Measurements from ENCODE around the gene WDR27.

Gene WDR27

DNA sequence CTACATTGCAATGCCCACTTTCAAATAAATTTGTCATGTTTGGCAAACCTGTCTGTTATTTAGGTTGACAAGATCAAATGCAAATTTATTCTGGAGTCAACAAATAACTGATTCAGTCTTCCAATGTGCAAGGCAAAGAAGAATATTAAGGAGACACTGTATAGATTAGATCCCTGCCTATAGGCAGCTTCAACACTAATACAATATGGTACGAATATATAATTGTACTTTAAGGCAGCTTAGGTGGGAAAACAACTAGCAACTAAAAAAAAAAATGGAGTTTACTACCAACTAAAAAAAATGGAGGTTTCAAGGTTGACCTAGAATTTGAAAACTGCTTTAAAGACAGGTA is 24.2 kb upstream of the WDR27 start:
- peaks cover 0 to 13% of the 10 kb centered on the region in 2 donors for H3K36me3 ChIP-seq (replicated peaks in 1 of 2; ENCODE audit: control insufficient read depth in 2 of 2, insufficient read depth in 2 of 2, low read length in 2 of 2)
- H3K4me3 ChIP-seq (ENCODE audit: low read length in 2 of 2) = peak overlapping the region in 1 of 2 donors; percentile 94
- H3K9me3 ChIP-seq (replicated peaks in 1 of 2; ENCODE audit: control insufficient read depth in 2 of 2, insufficient read depth in 1 of 2, low read depth in 1 of 2, low read length in 2 of 2) = no peaks in the 10 kb centered on the region
- no peak overlapping the region for H2BK5ac ChIP-seq (ENCODE audit: low read length)
- no peak overlapping the region for H3K4me2 ChIP-seq (ENCODE audit: insufficient read depth, low read length, poor library complexity, severe bottlenecking)
- H3K4me1 ChIP-seq (ENCODE audit: control insufficient read depth in 2 of 2, insufficient read depth in 1 of 2, low read depth in 1 of 2, low read length in 2 of 2) = peaks cover 8 to 16% of the 10 kb centered on the region in 2 donors
- H3K23ac ChIP-seq (ENCODE audit: low read depth, low read length, poor library complexity) = no peak overlapping the region
- no peak overlapping the region for H3K4ac ChIP-seq (ENCODE audit: low read length)
- H3K9ac ChIP-seq (ENCODE audit: low read depth, low read length, poor library complexity) = no peak overlapping the region
- no CpG with 5 or more reads among the region's 1 CpG for WGBS, 2 donors (ENCODE audit: extremely low coverage in 2 of 2, insufficient read length in 2 of 2, insufficient replicate concordance in 1 of 2)
- no peak overlapping the region for H3K27ac ChIP-seq (replicated peaks; ENCODE audit: low read length)
- H3K79me1 ChIP-seq (ENCODE audit: low read depth, low read length) = peaks cover 4% of the 10 kb centered on the region
- H3K18ac ChIP-seq (ENCODE audit: low read length) = no peak overlapping the region
- no peak overlapping the region for H2BK15ac ChIP-seq (ENCODE audit: low read length)
- H2BK120ac ChIP-seq (ENCODE audit: low read depth, low read length) = no peak overlapping the region
- H3K14ac ChIP-seq (ENCODE audit: low read length) = no peak overlapping the region
- H4K8ac ChIP-seq (ENCODE audit: low read depth, low read length) = no peak overlapping the region
- H4K91ac ChIP-seq (ENCODE audit: low read depth, low read length, poor library complexity) = no peak overlapping the region
- peaks cover 0 to 4% (median 0%) of the 10 kb centered on the region in 3 experiments for H3K27me3 ChIP-seq (ENCODE audit: control insufficient read depth in 3 of 3, insufficient read depth in 3 of 3, low read depth in 1 of 3, low read length in 3 of 3)
- H2AFZ ChIP-seq (ENCODE audit: low read length) = no peak overlapping the region
- DNase-seq (ENCODE audit: low spot score) = no peak
- H2AK5ac ChIP-seq (ENCODE audit: low read depth, low read length) = no peak overlapping the region
- no peak overlapping the region for H2BK12ac ChIP-seq (ENCODE audit: low read length)

DNA sequence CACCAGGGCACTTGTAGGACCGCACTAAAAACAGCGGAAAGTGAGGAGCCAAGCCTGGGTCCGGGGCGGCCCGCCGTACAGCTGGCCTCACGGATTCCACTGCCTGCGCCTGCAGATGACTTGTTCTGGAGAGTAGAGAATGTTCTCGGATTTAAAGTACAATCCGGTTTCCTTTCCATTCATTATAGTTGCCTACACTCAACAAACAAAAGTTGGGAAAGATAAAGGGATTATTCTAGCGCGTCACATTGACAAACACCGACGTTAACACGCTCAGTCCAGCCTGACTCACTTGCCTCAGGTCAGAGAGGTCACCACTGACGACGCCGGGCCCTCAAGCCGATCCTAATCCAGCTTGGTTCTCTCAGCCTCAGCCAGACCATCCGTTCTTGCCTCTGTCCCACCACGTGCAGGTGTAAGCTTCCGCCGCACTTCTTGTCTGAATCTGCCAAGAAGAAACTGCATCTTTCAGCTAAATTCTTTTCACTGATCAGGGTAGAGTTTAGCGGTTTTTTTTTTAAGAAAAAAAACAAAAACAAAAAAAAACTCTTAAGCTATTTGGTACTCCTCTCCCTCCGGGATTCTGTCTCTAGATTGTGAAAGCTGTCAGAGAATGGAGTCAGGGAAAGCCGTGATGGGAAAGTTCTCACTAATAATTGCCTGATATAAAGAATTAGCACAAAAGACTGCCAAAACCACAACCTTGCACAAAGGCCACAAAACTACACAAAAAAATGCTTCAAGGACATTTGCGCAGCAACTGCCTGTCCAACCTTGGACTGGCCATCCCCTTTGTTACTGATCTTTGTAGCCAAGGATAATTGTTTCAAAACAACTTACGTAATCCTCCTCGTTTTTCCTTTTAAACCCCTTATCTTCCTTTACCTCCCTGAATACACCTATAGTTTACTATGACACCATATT is 23.6 kb upstream of the WDR27 start:
- Histone ChIP-seq H2BK5ac (ENCODE audit: low read length) (peak overlapping the region; percentile 99), H3K9me3 (replicated peaks in 1 of 2; ENCODE audit: control insufficient read depth in 2 of 2, insufficient read depth in 1 of 2, low read depth in 1 of 2, low read length in 2 of 2) (no peaks in the 10 kb centered on the region), H2AK5ac (ENCODE audit: low read depth, low read length) (peak overlapping the region; percentile 94), H3K4me3 (ENCODE audit: low read length in 2 of 2) (peak overlapping the region; percentile 94 to 98), H3K27ac (replicated peaks; ENCODE audit: low read length) (peak overlapping the region; percentile 98), H2BK15ac (ENCODE audit: low read length) (peak overlapping the region; percentile 89), H3K23ac (ENCODE audit: low read depth, low read length, poor library complexity) (peak overlapping the region; percentile 98), H2BK12ac (ENCODE audit: low read length) (peak overlapping the region; percentile 98), H3K36me3 (replicated peaks in 1 of 2; ENCODE audit: control insufficient read depth in 2 of 2, insufficient read depth in 2 of 2, low read length in 2 of 2) (peaks cover 0 to 20% of the 10 kb centered on the region in 2 donors), H3K18ac (ENCODE audit: low read length) (peak overlapping the region; percentile 100), H3K4me2 (ENCODE audit: insufficient read depth, low read length, poor library complexity, severe bottlenecking) (peak overlapping the region; percentile 84), H4K91ac (ENCODE audit: low read depth, low read length, poor library complexity) (peak overlapping the region; percentile 89), H2AFZ (ENCODE audit: low read length) (peak overlapping the region; percentile 96), H3K79me1 (ENCODE audit: low read depth, low read length) (peaks cover 4% of the 10 kb centered on the region), H3K14ac (ENCODE audit: low read length) (no peak overlapping the region), H3K27me3 (ENCODE audit: control insufficient read depth in 3 of 3, insufficient read depth in 3 of 3, low read depth in 1 of 3, low read length in 3 of 3) (peaks cover 0 to 4% (median 0%) of the 10 kb centered on the region in 3 experiments), H4K8ac (ENCODE audit: low read depth, low read length) (no peak overlapping the region), H3K4me1 (ENCODE audit: control insufficient read depth in 2 of 2, insufficient read depth in 1 of 2, low read depth in 1 of 2, low read length in 2 of 2) (peaks cover 8 to 16% of the 10 kb centered on the region in 2 donors), H3K4ac (ENCODE audit: low read length) (peak overlapping the region; percentile 100), H2BK120ac (ENCODE audit: low read depth, low read length) (peak overlapping the region; percentile 100), H3K9ac (ENCODE audit: low read depth, low read length, poor library complexity) (peak overlapping the region; percentile 99)
- 100% methylated on average over 1 to 2 of the region's 29 CpGs for WGBS, 2 donors (ENCODE audit: extremely low coverage in 2 of 2, insufficient read length in 2 of 2, insufficient replicate concordance in 1 of 2)
- peak; percentile 78 for DNase-seq (ENCODE audit: low spot score)

DNA sequence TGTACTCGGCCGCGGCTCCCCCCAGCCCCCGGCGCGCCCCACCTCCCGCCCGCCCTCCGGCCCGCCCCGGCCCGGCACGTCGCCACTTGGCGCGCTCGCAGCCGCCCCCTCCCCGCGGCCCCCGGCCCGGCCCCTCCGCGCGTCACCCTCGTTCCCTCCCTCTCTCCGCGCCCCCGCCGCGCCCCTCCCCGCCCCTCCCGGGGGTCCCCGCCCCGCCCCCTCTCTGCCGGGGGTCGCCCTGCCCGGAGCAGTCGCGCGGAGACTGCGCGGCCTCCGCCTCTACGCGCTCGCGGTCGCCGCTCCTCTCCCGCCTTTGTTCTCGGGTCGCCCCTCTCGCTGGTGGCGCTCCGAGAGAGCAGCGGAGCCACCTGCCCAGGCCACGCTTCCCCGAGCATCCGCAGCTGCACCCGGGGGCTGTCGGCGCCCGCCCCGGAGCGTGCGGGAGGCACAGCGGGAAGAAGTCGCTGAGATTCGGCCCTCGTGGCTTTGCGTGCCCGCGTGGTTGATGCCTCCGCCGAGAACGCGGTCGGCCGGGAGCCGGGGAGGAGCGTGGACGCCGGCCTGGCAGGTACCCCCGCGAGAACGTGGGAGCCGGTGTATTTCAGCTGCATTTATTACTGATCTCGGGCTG is 22.8 kb upstream of the WDR27 start, which contains the start of gene PHF10:
Gene PHF10 (minus strand): TSS at position 7 of the 631 bp plus-strand sequence. CDS start 569 bp downstream, outside the sequence.
- H3K79me1 ChIP-seq (ENCODE audit: low read depth, low read length) = peaks cover 4% of the 10 kb centered on the region
- H3K27me3 ChIP-seq (ENCODE audit: control insufficient read depth in 3 of 3, insufficient read depth in 3 of 3, low read depth in 1 of 3, low read length in 3 of 3) = peaks cover 0 to 4% (median 0%) of the 10 kb centered on the region in 3 experiments
- peak within 1 kb of the TSS; percentile 93 for H4K8ac ChIP-seq (ENCODE audit: low read depth, low read length)
- H2BK120ac ChIP-seq (ENCODE audit: low read depth, low read length) = peak within 1 kb of the TSS; percentile 100
- H3K27ac ChIP-seq (replicated peaks; ENCODE audit: low read length) = peak within 1 kb of the TSS; percentile 98
- H3K4me3 ChIP-seq (ENCODE audit: low read length in 2 of 2) = peak within 1 kb of the TSS; percentile 94 to 98
- WGBS, 2 donors (ENCODE audit: extremely low coverage in 2 of 2, insufficient read length in 2 of 2, insufficient replicate concordance in 1 of 2) = no CpG with 5 or more reads among the region's 89 CpGs
- H3K36me3 ChIP-seq (replicated peaks in 1 of 2; ENCODE audit: control insufficient read depth in 2 of 2, insufficient read depth in 2 of 2, low read length in 2 of 2) = peaks cover 0 to 27% of the 10 kb centered on the region in 2 donors
- H2BK12ac ChIP-seq (ENCODE audit: low read length) = peak within 1 kb of the TSS; percentile 98
- peak within 1 kb of the TSS; percentile 91 for H3K4me2 ChIP-seq (ENCODE audit: insufficient read depth, low read length, poor library complexity, severe bottlenecking)
- H3K18ac ChIP-seq (ENCODE audit: low read length) = peak within 1 kb of the TSS; percentile 100
- H3K23ac ChIP-seq (ENCODE audit: low read depth, low read length, poor library complexity) = peak within 1 kb of the TSS; percentile 98
- DNase-seq (ENCODE audit: low spot score) = peak; percentile 73
- H2BK5ac ChIP-seq (ENCODE audit: low read length) = peak within 1 kb of the TSS; percentile 99
- peak within 1 kb of the TSS; percentile 100 for H3K9ac ChIP-seq (ENCODE audit: low read depth, low read length, poor library complexity)
- peaks cover 8 to 16% of the 10 kb centered on the region in 2 donors for H3K4me1 ChIP-seq (ENCODE audit: control insufficient read depth in 2 of 2, insufficient read depth in 1 of 2, low read depth in 1 of 2, low read length in 2 of 2)
- H3K14ac ChIP-seq (ENCODE audit: low read length) = peak within 1 kb of the TSS; percentile 100
- H3K9me3 ChIP-seq (replicated peaks in 1 of 2; ENCODE audit: control insufficient read depth in 2 of 2, insufficient read depth in 1 of 2, low read depth in 1 of 2, low read length in 2 of 2) = no peaks in the 10 kb centered on the region
- H4K91ac ChIP-seq (ENCODE audit: low read depth, low read length, poor library complexity) = peak within 1 kb of the TSS; percentile 89
- peak within 1 kb of the TSS; percentile 100 for H3K4ac ChIP-seq (ENCODE audit: low read length)
- H2AFZ ChIP-seq (ENCODE audit: low read length) = peak within 1 kb of the TSS; percentile 96
- H2BK15ac ChIP-seq (ENCODE audit: low read length) = peak within 1 kb of the TSS; percentile 89
- peak within 1 kb of the TSS; percentile 94 for H2AK5ac ChIP-seq (ENCODE audit: low read depth, low read length)
